Transverse colon (tissue), 4 donors: ENCODE measurements around the gene NDUFAF4.

Experiments
- CTCF ChIP-seq, 5 experiments: fragments of 200-600 bp in 3 of 5; fragments of 450-650 bp in 2 of 5; sonication (generic) in 3 of 5; IDR thresholded peaks; 1 replicate in 2 of 5; 2 replicates in 3 of 5; pipeline ENCODE4 v1.5.1; 2016 to 2017; ENCODE audit warnings: antibody characterized with exemption in 5 of 5, inconsistent platforms in 3 of 5, mild to moderate bottlenecking in 2 of 5, moderate library complexity in 1 of 5
- EP300 ChIP-seq: sonication (generic); formaldehyde crosslinking; IDR thresholded peaks from one replicate; pipeline ENCODE4 v1.6.1; 2017; ENCODE audit warnings: antibody characterized with exemption, low read depth
- POLR2A ChIP-seq: fragments of 450-650 bp; IDR thresholded peaks from one replicate; pipeline ENCODE4 v1.6.1; 2016; ENCODE audit warnings: antibody characterized with exemption, mild to moderate bottlenecking, moderate library complexity
- POLR2AphosphoS5 ChIP-seq, 3 donors: sonication (generic); formaldehyde crosslinking; IDR thresholded peaks; one replicate each; pipeline ENCODE4 v1.6.1; 2016; ENCODE audit warnings: antibody characterized with exemption in 3 of 3

GRCh38 chr6:96929741-96930140 lies 32.0 kb upstream of the NDUFAF4 start:
- no peak for TF ChIP-seq POLR2A
- no peak for TF ChIP-seq CTCF (IDR thresholded peaks at IDR 0.05)
- TF ChIP-seq EP300 = no peak
- no peak for TF ChIP-seq POLR2AphosphoS5 (IDR thresholded peaks at IDR 0.05)
